Activated T-cell treated with anti-CD3 and anti-CD28 coated beads for 4 hours (primary cell): ENCODE data around the gene CRYBG2.

Source experiments
- DNase-seq: peaks from one replicate; pipeline ENCODE4 v3.0.0-alpha.2; 2020

The CRYBG2 gene

DNA sequence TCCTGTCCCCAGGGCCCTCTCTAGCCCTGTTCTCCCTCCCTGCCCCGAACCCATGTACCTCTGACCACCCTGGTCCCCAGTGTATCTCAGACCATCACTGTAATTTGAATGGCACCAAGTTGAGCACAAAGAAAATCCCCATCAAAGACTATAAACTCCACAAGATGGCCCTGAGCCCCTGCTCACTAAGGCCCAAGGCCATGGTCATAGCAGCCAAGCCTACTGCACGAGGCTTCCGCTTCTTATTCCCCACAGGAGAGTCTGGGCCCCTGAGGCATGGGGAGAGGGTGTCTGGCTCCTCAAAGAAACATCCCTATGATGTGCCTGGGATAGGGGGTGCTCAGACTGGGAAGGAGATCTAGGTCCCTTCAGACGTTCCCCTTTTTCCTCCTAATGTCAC, 14.1 kb upstream of the CRYBG2 start:
- DNase-seq = no peak

DNA sequence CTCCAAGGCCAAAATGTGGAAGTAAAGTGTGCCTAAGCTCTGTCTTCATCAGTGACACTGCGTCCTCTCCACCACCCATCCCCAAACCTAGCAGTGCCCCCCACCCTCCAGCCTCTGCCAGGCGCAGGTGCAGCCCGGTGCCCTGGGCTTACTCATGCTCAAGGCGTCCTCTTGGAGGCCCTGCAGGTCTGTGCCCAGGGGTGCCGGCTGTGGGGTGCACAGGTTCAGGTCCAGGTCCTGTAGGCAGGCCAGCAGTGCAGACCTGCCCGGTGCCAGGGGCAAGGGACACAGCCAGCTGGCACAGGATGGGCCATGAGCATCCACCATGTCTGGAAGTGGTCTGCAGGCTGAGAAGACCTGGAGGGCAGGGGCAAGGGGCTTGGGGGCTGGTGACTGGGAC, 13.5 kb upstream of the CRYBG2 start:
- DNase-seq = no peak

- no peak for DNase-seq
These were observed 11.0 kb upstream of the CRYBG2 start for GRCh38 chr1:26364956-26365355.

DNA sequence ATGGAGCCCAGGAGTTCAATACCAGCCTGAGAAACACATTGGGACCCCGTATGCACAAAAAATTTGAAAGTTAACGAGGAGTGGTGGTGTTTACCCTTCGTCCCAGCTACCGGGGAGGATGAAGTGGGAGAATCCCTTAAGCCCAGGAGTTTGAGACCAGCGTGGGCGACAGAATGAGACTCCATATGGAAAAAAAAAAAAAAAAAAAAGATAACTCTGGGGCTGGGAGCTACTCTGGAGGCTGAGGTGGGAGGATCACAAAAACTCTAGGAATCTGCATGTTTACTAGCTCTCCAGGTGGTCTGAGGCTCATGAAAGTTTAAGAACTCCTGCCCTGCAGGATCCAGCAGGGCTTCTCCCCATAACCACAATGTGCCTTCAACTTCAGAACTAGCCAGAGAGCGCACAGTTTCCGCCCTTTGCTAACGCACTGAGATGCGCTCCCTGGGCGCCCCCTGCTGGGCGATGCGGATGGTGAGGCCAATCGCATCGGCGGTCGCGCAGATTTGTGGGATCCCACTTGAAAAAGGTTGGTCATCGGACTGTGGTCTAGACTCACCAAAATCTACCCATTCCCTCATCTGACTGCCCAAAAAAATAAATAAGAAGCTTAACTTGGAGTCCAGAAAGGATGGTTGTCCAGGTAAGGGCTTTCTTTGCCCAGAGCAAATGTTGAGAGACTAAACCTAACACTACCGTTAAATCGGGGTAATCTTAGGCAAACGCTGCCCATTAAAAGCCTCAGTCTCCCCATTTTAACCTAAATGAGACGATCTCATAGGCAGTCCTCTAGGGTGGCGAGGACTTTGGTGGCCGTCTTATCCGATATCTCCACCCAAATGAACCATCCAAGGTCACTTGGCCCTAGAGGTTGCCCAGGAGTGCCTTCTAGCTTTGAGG, 9.9 kb upstream of the CRYBG2 start:
- DNase-seq = peak; percentile 82

GRCh38 chr1:26362331-26362730, 8.4 kb upstream of the CRYBG2 start:
- DNase-seq = no peak

DNA sequence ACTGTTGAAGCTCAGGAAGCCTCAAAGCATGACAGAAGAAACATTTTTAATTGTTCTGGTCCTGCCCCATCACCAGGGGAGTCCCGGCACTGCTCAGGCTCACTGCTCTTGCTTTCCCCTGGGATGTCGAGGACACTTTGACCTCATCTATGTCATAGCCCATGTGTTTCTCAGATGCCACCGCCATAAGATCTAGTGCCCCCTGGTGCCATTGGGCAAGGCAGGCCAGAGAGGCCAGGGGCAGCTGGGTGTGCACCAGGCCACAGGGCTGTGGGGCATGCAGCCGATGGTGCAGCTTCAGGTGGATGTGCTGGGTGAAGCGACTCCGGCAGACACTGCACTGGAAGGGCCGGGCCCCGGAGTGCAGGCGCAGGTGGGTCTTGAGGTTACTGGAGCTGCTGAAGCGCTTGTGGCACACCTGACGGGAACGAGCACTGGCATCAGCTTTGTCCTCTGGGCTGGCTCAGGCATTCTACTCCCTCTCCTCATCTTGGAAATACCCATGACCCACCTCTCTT, 7.7 kb upstream of the CRYBG2 start:
- DNase-seq = no peak

GRCh38 chr1:26360807-26361604, 7.1 kb upstream of the CRYBG2 start:
- DNase-seq = no peak

GRCh38 chr1:26359981-26360806, 6.3 kb upstream of the CRYBG2 start:
- DNase-seq = peak; percentile 52

DNA sequence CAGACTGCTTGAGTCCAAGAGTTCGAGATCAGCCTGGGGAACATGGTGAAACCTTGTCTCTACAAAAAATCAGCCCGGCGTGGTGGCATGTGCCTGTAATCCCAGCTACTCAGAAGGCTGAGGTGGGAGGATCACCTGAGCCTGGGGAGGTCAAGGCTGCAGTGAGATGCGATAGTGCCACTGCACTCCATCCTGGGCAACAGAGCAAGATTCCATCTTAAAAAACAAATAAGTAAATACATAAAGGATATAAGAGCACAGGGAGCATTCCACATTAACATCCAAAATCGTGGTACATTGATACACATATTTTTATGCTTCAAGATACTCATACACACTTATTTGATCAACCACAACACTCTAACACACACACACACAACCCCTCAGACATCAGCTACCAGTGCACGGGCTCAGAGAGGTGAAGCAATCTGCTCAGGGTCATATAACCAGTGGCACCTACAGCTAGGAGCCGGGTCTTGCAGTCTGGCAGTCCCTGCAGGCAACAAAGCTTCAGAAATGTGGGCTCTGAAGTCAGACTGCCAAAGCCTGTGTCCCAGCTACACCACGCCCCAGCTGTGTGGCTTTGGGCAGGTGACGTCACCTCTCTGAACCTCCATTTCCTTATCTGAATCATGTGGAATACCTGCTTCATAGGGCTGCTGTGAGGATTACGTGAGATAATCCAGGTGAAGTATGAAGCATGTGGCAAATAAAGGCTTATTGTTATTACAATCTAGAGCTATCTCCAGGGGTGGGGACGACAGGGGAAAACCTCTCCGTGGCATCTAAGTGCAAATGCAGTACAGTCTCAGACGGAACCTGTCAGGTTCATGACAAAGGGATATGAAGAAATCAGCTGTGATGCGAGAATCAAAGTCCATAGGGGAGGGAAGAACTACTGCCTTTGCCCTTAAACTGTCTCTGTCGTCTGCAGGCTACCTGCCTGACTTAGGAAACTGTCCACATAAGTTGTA, 4.8 kb upstream of the CRYBG2 start:
- peak; percentile 59 for DNase-seq

GRCh38 chr1:26357121-26357602, 3.2 kb upstream of the CRYBG2 start:
- DNase-seq = no peak

GRCh38 chr1:26356106-26356505, 2.2 kb upstream of the CRYBG2 start:
- no peak for DNase-seq

- DNase-seq = no peak
These were observed 1.0 kb upstream of the CRYBG2 start for GRCh38 chr1:26354972-26355371.

DNA sequence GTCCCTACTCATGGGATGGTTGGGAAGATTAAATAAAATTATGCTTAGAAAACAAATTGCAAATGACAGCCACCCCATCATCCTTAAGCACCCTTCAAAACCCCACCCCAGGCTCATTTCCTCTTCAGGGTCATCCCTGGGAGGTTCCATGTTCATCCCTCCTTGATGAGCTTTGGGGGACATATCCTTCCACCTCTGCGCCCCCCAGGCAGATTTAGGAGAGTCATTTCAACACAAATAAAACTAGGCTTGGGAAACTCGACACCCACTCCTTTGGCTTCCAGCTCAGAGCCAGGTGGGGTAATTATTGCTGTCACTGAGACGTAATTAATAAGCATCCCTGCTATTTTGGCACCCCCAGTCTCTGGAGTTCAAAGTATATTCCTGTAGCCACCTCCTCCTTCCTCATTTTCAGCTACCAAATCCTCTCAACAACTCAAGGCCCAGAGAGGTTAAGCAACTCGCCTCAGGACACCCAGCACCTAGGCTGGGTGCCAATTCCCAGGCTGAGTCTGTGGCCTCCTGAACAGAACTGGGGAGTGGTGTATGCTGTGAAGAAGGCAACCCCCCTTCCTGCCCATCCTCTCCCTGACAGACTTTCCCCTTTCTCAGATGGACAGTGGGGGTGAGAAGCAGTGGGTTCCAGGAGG, 595 bp downstream of the CRYBG2 start:
- DNase-seq = no peak

DNA sequence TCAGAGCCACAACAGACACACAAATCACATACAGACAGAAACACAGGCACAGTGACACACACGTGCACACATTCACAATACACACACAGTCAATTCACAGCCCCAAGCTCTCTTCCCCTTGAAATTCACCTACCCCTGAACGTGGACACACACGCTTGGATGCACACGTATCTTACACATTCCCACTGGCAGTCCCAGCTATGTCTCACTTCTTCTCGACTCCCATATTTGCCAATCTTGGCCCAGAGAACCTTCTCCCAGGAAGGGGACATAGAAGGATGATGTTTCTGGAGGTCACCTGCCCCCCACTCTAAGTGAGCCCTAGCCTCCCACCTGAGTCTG, 1.6 kb downstream of the CRYBG2 start:
- no peak for DNase-seq

DNA sequence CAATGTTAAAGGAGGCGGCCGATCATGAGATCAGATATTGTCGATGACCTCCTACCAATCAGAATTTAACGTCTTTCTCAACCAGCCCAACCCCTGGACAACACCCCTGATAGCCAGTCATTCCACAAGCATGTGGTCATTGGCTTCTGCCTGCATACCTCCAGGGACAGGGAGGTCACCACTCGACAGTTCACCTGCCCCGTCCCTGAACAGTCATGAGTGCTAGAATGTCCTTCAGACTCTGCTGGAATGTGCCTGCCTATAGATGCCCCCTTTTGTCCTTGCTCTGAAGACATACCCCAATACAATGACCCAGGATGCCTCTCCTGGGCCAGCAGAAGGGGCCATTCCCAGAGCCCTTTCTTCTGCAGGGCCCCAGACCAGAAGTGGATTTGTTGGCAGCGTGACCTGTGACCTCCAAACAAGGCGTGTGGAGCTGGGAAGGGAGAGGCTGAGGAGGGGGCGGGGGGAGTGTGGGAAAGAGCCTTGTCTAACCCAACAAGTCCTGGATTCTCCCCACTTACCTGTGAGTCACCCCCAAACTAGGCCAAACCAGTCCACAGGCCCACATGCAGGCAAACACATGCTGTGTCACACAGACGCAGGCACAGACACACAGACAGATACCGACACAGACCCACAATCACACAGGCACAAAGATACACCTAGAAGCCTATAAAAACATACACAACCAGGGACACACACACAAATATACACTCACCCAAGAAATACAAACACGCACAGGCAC, 2.2 kb downstream of the CRYBG2 start:
- no peak for DNase-seq

DNA sequence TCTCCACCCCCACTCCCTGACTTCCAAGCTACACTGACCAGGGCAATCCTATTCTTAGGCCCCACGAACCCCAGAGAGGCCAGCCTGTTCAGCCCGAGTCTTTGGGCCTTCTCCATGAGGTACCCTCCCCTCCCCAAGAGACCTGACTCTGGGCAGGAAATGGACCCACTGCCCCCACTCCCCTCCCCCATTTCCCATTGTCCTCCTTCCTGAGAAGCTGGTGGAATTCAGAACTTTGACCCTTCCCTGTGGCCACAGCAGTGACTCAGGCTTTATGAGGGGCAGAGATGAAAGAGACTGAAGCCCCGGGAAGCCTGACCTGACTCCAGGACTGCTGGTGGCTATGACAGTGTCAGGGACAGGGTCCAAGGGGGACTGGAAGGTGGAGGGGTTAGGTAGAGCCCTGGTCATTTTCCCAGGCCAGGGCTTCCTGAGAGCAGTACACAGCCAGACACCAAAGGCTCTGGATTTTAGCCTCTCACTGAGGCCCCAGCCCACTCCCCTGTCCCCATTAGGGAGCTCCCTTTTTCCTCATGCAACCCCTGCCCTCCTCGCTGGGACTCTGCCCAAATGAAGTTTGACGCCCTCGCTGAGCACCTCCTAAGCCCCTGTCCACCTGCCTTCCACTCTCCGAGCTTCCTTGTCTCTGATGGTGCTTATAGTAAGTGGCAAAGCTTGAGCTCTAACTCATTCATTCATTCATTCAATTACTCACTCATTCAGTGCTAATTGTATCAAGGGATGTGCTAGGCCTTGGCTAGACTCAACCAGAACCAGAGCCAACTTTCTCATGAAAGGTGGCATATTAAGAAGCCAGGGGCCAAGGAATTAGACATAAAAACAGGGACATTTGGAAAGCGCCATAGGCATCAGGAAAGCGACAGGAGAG, 3.0 kb downstream of the CRYBG2 start:
- DNase-seq = no peak

DNA sequence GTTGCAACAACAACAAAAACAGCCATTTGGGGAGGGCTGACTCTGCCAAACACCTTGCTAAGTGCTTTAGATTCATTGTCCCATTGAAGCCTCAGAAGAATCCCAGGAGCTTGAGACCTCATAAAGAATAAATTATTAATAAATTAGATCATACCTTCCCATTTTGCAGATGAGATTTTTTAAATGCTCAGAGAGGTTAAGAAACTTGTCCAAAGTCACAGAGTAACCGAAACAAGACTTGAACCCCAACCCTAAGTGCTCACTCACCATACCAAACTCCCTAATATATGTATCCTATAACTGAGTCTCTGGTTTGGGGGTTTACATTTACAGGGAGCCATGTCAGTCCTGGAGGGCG, 3.6 kb downstream of the CRYBG2 start:
- DNase-seq = no peak

- DNase-seq = no peak
These were observed 4.1 kb downstream of the CRYBG2 start for GRCh38 chr1:26349877-26350244.

DNA sequence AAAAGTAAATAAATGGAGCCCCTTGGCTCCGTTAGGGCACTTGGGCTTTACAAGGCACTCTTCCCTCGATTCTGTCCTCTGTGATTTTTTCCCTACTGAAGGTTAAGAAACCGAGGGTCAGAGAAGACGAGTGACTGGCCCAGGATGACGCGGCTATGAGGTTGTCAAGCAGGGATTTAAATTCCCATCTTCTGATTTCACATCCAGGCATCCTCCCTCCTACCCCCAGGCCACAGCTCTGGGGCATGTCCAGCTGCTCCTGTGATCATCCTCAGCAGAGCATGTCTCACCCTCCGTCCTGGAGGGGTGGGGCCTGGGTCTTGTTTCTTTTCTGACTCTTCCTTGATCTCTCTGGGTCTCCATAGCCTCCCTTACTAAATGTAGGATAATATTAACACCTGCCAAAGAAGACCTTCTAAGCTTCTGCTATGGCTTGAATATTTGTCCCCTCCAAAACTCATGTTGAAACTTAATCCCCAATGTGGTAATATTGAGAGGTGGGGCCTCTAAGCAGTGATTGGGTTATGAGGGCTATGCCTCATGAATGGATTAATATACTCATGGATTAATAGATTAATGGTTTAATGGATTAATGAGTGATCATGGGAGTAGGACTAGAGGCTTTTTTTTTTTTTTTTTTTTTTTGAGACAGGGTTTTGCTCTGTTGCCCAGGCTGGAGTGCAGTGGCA, 4.6 kb downstream of the CRYBG2 start:
- DNase-seq = no peak
